IPS-15b (cell line): ENCODE results near the gene STXBP1.
"Not testable (repeated sequence)": the region's sequence is repeated elsewhere in the genome, so short reads cannot be mapped to it uniquely, and the experiment has no call there.

Experiments used
- H3K27me3 ChIP-seq: one replicate; pipeline ENCODE4 v1.6.1; 2013; ENCODE audit warnings: low read length; ENCODE audit not compliant: control insufficient read depth, insufficient read depth
- H3K36me3 ChIP-seq: one replicate; pipeline ENCODE4 v1.6.1; 2013; ENCODE audit warnings: low read length; ENCODE audit not compliant: control insufficient read depth, insufficient read depth
- H3K4me1 ChIP-seq: one replicate; pipeline ENCODE4 v1.6.1; 2013; ENCODE audit warnings: mild to moderate bottlenecking, low read length; ENCODE audit not compliant: control insufficient read depth, insufficient read depth
- H3K4me3 ChIP-seq: one replicate; pipeline ENCODE4 v1.5.1; 2013; ENCODE audit warnings: low read depth, low read length
- H3K9ac ChIP-seq: one replicate; pipeline ENCODE4 v1.6.1; 2013; ENCODE audit warnings: low read depth, mild to moderate bottlenecking, low read length
- H3K9me3 ChIP-seq: one replicate; pipeline ENCODE4 v1.6.1; 2013; ENCODE audit warnings: mild to moderate bottlenecking, low read length; ENCODE audit not compliant: control insufficient read depth, insufficient read depth

Gene STXBP1

GRCh38 chr9:127603226-127603625, 8.9 kb upstream of the STXBP1 start:
- Histone ChIP-seq H3K9me3 (no peaks in the 10 kb centered on the region), H3K36me3 (no peaks in the 10 kb centered on the region), H3K9ac (no peak overlapping the region), H3K4me3 (no peak overlapping the region), H3K27me3 (peaks cover 3% of the 10 kb centered on the region), H3K4me1 (no peaks in the 10 kb centered on the region)

- no peak overlapping the region for H3K9ac ChIP-seq
- no peaks in the 10 kb centered on the region for H3K36me3 ChIP-seq
- no peak overlapping the region for H3K4me3 ChIP-seq
- H3K9me3 ChIP-seq, result no peaks in the 10 kb centered on the region
- peaks cover 2% of the 10 kb centered on the region for H3K4me1 ChIP-seq
- H3K27me3 ChIP-seq, result peaks cover 25% of the 10 kb centered on the region
These were observed 6.0 kb upstream of the STXBP1 start for GRCh38 chr9:127606043-127606442.

- Histone ChIP-seq H3K4me1 (peaks cover 2% of the 10 kb centered on the region), H3K27me3 (peaks cover 36% of the 10 kb centered on the region), H3K36me3 (peaks cover 3% of the 10 kb centered on the region), H3K9ac (no peak overlapping the region), H3K9me3 (no peaks in the 10 kb centered on the region), H3K4me3 (peak overlapping the region; percentile 68)
These were observed 3.7 kb upstream of the STXBP1 start for GRCh38 chr9:127608104-127608966.

- Histone ChIP-seq H3K4me1 (peaks cover 2% of the 10 kb centered on the region), H3K27me3 (peaks cover 46% of the 10 kb centered on the region), H3K9ac (no peak overlapping the region), H3K9me3 (no peaks in the 10 kb centered on the region), H3K4me3 (peak overlapping the region; percentile 74), H3K36me3 (peaks cover 3% of the 10 kb centered on the region)
These were observed 526 bp upstream of the STXBP1 start for GRCh38 chr9:127611603-127611898.

- peaks cover 2% of the 10 kb centered on the region for H3K4me1 ChIP-seq
- no peak overlapping the region for H3K9ac ChIP-seq
- peaks cover 43% of the 10 kb centered on the region for H3K27me3 ChIP-seq
- H3K4me3 ChIP-seq, result peak overlapping the region; percentile 83
- no peaks in the 10 kb centered on the region for H3K9me3 ChIP-seq
- H3K36me3 ChIP-seq, result peaks cover 3% of the 10 kb centered on the region
These were observed 984 bp downstream of the STXBP1 start for GRCh38 chr9:127612939-127613582.

DNA sequence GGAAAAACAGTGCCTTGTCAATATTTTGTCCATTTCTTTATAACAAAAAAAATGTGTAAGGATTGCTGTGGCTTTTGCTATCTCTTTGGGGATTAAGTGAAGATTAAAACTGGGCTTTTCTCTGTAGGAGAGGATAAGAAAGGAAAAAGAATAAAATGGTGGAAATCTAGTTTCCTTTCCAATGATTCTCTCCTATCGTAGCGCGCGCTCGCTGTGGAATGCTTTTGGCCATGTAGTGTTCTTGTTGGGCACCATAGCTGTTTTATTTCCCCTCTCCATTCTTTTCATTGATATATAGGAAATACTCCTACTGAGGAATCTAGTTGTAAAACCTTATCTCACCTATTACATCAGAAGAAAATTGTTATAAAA, 1.5 kb downstream of the STXBP1 start:
- Histone ChIP-seq H3K4me1 (peaks cover 2% of the 10 kb centered on the region), H3K27me3 (peaks cover 43% of the 10 kb centered on the region), H3K4me3 (peak overlapping the region; percentile 83), H3K9ac (no peak overlapping the region), H3K9me3 (no peaks in the 10 kb centered on the region), H3K36me3 (peaks cover 3% of the 10 kb centered on the region)

GRCh38 chr9:127614961-127615360, 2.9 kb downstream of the STXBP1 start:
- peaks cover 3% of the 10 kb centered on the region for H3K36me3 ChIP-seq
- H3K9me3 ChIP-seq, result no peaks in the 10 kb centered on the region
- no peaks in the 10 kb centered on the region for H3K4me1 ChIP-seq
- H3K4me3 ChIP-seq, result no peak overlapping the region
- peaks cover 30% of the 10 kb centered on the region for H3K27me3 ChIP-seq
- H3K9ac ChIP-seq, result no peak overlapping the region

DNA sequence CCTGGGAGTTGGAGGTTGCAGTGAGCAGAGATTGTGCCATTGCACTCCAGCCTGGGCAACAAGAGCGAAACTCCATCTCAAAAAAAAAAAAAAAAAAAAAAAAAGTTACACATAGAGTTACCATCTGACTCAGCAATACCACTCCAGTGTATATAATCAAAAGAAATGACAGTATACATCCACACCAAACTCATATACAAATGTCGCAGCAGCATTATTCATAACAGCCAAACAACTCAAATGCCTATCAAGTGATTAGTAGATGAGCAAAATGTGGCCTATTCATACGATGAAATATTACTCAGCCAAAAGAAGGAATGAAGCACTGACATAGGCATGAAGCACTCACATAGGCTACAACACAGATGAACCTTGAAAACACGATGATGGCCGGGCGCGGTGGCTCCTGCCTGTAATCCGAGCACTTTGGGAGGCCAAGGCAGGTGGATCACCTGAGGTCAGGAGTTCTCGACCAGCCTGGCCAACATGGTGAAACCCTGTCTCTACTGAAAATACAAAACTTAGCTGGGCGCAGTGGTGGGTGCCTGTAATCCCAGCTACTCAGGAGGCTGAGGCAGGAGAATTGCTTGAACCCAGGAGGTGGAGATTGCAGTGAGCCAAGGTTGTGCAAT, 9.4 kb downstream of the STXBP1 start:
- not testable (repeated sequence) for H3K9ac ChIP-seq, H3K27me3 ChIP-seq, H3K36me3 ChIP-seq, H3K9me3 ChIP-seq, H3K4me3 ChIP-seq, H3K4me1 ChIP-seq

DNA sequence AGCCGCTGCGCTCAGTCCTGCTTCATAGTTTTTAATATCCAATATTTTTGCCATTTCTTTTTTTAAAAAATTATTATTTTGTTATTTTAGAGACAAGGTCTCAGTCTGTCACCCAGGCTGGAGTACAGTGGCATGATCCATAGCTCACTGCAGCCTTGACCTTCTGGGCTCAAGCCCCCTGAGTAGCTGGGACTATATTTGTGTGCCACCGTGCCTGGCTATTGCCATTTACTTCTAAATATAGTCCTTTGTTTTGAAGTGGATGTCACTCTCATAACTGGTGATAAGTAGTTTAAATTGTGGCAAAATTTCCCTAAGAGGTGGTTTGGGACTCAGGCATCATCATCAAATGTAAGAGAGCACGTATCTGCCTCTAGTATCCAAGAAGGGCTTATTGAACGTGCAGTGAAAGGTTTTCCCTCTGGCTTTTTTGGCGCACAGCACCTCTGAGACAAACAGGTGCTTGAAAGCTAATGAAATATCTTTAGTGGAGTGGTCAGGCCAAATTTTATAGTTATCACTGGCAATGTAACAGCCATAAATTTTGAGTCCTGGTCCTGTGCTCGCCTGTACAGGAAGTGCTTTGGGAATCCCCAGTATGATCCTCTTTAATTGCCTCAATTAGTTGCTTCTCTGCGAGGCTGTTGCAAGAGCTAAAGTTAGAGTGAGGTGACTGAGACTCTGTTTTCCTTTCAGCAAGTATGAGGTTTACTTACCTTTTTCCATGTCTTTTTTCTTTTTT, 14.8 kb downstream of the STXBP1 start:
- Histone ChIP-seq H3K4me3 (no peak overlapping the region), H3K9me3 (no peaks in the 10 kb centered on the region), H3K4me1 (peaks cover 3% of the 10 kb centered on the region), H3K27me3 (no peaks in the 10 kb centered on the region), H3K9ac (no peak overlapping the region), H3K36me3 (no peaks in the 10 kb centered on the region)

DNA sequence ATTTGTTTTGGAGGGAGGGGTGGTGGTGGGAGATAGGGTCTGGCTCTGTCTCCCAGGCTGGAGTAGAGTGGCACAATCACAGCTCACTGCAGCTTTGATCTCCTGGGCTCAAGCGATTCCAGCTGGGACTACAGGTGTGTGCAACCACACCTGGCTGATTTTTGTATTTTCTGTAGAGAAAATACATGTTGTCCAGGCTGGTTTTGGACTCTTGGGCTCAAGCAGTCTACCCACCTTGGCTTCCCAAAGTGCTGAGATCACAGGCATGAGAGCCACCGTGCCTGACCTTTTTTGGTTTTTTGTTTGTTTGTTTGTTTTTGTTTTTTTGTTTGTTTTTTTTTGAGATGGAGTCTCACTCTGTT, 15.4 kb downstream of the STXBP1 start:
- Histone ChIP-seq H3K36me3 (no peaks in the 10 kb centered on the region), H3K27me3 (no peaks in the 10 kb centered on the region)

GRCh38 chr9:127628758-127629467, 16.8 kb downstream of the STXBP1 start:
- H3K9ac ChIP-seq, result no peak overlapping the region
- H3K9me3 ChIP-seq, result no peaks in the 10 kb centered on the region
- no peaks in the 10 kb centered on the region for H3K36me3 ChIP-seq
- no peaks in the 10 kb centered on the region for H3K27me3 ChIP-seq
- H3K4me3 ChIP-seq, result no peak overlapping the region
- H3K4me1 ChIP-seq, result peaks cover 8% of the 10 kb centered on the region

More for the DNA sequence above, 15.4 kb downstream of the STXBP1 start:
- Histone ChIP-seq H3K9me3 (no peaks in the 10 kb centered on the region), H3K4me1 (peaks cover 3% of the 10 kb centered on the region), H3K4me3 (no peak overlapping the region), H3K9ac (no peak overlapping the region)
